ENCODE measurements around the gene PIAS4.

The PIAS4 gene

GRCh38 chr19:4035582-4035981 is 28.0 kb downstream of the PIAS4 start:
- Histone ChIP-seq H3K4me3 (ENCODE audit: low read length in 2 of 2) (no peak overlapping the region), H3K9ac (ENCODE audit: low read length in 2 of 2) (no peak overlapping the region), H3K9me3 (ENCODE audit: control insufficient read depth in 2 of 2, low read length in 2 of 2) (no peaks in the 10 kb centered on the region), H3K27me3 (ENCODE audit: control insufficient read depth in 1 of 2, insufficient read depth in 2 of 2, low read length in 2 of 2) (no peaks in the 10 kb centered on the region), H3K27ac (ENCODE audit: low read length) (no peak overlapping the region), H3K36me3 (ENCODE audit: control insufficient read depth in 2 of 2, insufficient read depth in 2 of 2, low read length in 2 of 2) (peaks cover 30% of the 10 kb centered on the region in 2 donors), H3K4me1 (ENCODE audit: control insufficient read depth, insufficient read depth, low read length) (peaks cover 2% of the 10 kb centered on the region)

GRCh38 chr19:4036576-4037300 is 29.2 kb downstream of the PIAS4 start:
- Histone ChIP-seq H3K9ac (ENCODE audit: low read length in 2 of 2) (no peak overlapping the region), H3K4me3 (ENCODE audit: low read length in 2 of 2) (no peak overlapping the region), H3K27ac (ENCODE audit: low read length) (no peak overlapping the region), H3K36me3 (ENCODE audit: control insufficient read depth in 2 of 2, insufficient read depth in 2 of 2, low read length in 2 of 2) (peaks cover 28 to 29% of the 10 kb centered on the region in 2 donors), H3K9me3 (ENCODE audit: control insufficient read depth in 2 of 2, low read length in 2 of 2) (no peaks in the 10 kb centered on the region), H3K27me3 (ENCODE audit: control insufficient read depth in 1 of 2, insufficient read depth in 2 of 2, low read length in 2 of 2) (no peaks in the 10 kb centered on the region), H3K4me1 (ENCODE audit: control insufficient read depth, insufficient read depth, low read length) (peaks cover 2% of the 10 kb centered on the region)

- Histone ChIP-seq H3K9ac (ENCODE audit: low read length in 2 of 2) (no peak overlapping the region), H3K4me3 (ENCODE audit: low read length in 2 of 2) (no peak overlapping the region), H3K4me1 (ENCODE audit: control insufficient read depth, insufficient read depth, low read length) (no peaks in the 10 kb centered on the region), H3K9me3 (ENCODE audit: control insufficient read depth in 2 of 2, low read length in 2 of 2) (no peaks in the 10 kb centered on the region), H3K27me3 (ENCODE audit: control insufficient read depth in 1 of 2, insufficient read depth in 2 of 2, low read length in 2 of 2) (no peaks in the 10 kb centered on the region), H3K27ac (ENCODE audit: low read length) (no peak overlapping the region), H3K36me3 (ENCODE audit: control insufficient read depth in 2 of 2, insufficient read depth in 2 of 2, low read length in 2 of 2) (peaks cover 26 to 29% of the 10 kb centered on the region in 2 donors)
Observed at GRCh38 chr19:4037301-4037949, 29.9 kb downstream of the PIAS4 start.

GRCh38 chr19:4038057-4038456 is 30.5 kb downstream of the PIAS4 start:
- H3K36me3 ChIP-seq (ENCODE audit: control insufficient read depth in 2 of 2, insufficient read depth in 2 of 2, low read length in 2 of 2): peaks cover 23 to 25% of the 10 kb centered on the region in 2 donors
- no peaks in the 10 kb centered on the region for H3K9me3 ChIP-seq (ENCODE audit: control insufficient read depth in 2 of 2, low read length in 2 of 2)
- no peaks in the 10 kb centered on the region for H3K27me3 ChIP-seq (ENCODE audit: control insufficient read depth in 1 of 2, insufficient read depth in 2 of 2, low read length in 2 of 2)
- no peak overlapping the region for H3K27ac ChIP-seq (ENCODE audit: low read length)
- no peaks in the 10 kb centered on the region for H3K4me1 ChIP-seq (ENCODE audit: control insufficient read depth, insufficient read depth, low read length)
- H3K4me3 ChIP-seq (ENCODE audit: low read length in 2 of 2): no peak overlapping the region
- H3K9ac ChIP-seq (ENCODE audit: low read length in 2 of 2): no peak overlapping the region

- Histone ChIP-seq H3K27ac (ENCODE audit: low read length) (no peak overlapping the region), H3K4me3 (ENCODE audit: low read length in 2 of 2) (no peak overlapping the region), H3K27me3 (ENCODE audit: control insufficient read depth in 1 of 2, insufficient read depth in 2 of 2, low read length in 2 of 2) (no peaks in the 10 kb centered on the region), H3K9ac (ENCODE audit: low read length in 2 of 2) (no peak overlapping the region), H3K4me1 (ENCODE audit: control insufficient read depth, insufficient read depth, low read length) (no peaks in the 10 kb centered on the region), H3K36me3 (ENCODE audit: control insufficient read depth in 2 of 2, insufficient read depth in 2 of 2, low read length in 2 of 2) (peaks cover 21 to 22% of the 10 kb centered on the region in 2 donors), H3K9me3 (ENCODE audit: control insufficient read depth in 2 of 2, low read length in 2 of 2) (no peaks in the 10 kb centered on the region)
Observed at GRCh38 chr19:4038661-4039423, 31.3 kb downstream of the PIAS4 start.

- H3K27me3 ChIP-seq (ENCODE audit: control insufficient read depth in 1 of 2, insufficient read depth in 2 of 2, low read length in 2 of 2): no peaks in the 10 kb centered on the region
- peaks cover 3% of the 10 kb centered on the region for H3K4me1 ChIP-seq (ENCODE audit: control insufficient read depth, insufficient read depth, low read length)
- peaks cover 1 to 8% of the 10 kb centered on the region in 2 donors for H3K36me3 ChIP-seq (ENCODE audit: control insufficient read depth in 2 of 2, insufficient read depth in 2 of 2, low read length in 2 of 2)
- peak overlapping the region; percentile 11 for H3K27ac ChIP-seq (ENCODE audit: low read length)
- H3K9me3 ChIP-seq (ENCODE audit: control insufficient read depth in 2 of 2, low read length in 2 of 2): no peaks in the 10 kb centered on the region
- no peak overlapping the region for H3K4me3 ChIP-seq (ENCODE audit: low read length in 2 of 2)
- no peak overlapping the region for H3K9ac ChIP-seq (ENCODE audit: low read length in 2 of 2)
Observed at GRCh38 chr19:4042064-4042730, 34.7 kb downstream of the PIAS4 start.

GRCh38 chr19:4042731-4043082 is 35.2 kb downstream of the PIAS4 start:
- H3K9ac ChIP-seq (ENCODE audit: low read length in 2 of 2): no peak overlapping the region
- H3K27ac ChIP-seq (ENCODE audit: low read length): peak overlapping the region; percentile 11

GRCh38 chr19:4043401-4043800 is 35.9 kb downstream of the PIAS4 start:
- Histone ChIP-seq H3K4me1 (ENCODE audit: control insufficient read depth, insufficient read depth, low read length) (peaks cover 3% of the 10 kb centered on the region), H3K27ac (ENCODE audit: low read length) (no peak overlapping the region), H3K9ac (ENCODE audit: low read length in 2 of 2) (no peak overlapping the region), H3K4me3 (ENCODE audit: low read length in 2 of 2) (no peak overlapping the region), H3K9me3 (ENCODE audit: control insufficient read depth in 2 of 2, low read length in 2 of 2) (no peaks in the 10 kb centered on the region), H3K27me3 (ENCODE audit: control insufficient read depth in 1 of 2, insufficient read depth in 2 of 2, low read length in 2 of 2) (no peaks in the 10 kb centered on the region), H3K36me3 (ENCODE audit: control insufficient read depth in 2 of 2, insufficient read depth in 2 of 2, low read length in 2 of 2) (peaks cover 0 to 5% of the 10 kb centered on the region in 2 donors)

More at GRCh38 chr19:4042731-4043082, 35.2 kb downstream of the PIAS4 start:
- Histone ChIP-seq H3K9me3 (ENCODE audit: control insufficient read depth in 2 of 2, low read length in 2 of 2) (no peaks in the 10 kb centered on the region), H3K4me3 (ENCODE audit: low read length in 2 of 2) (no peak overlapping the region), H3K4me1 (ENCODE audit: control insufficient read depth, insufficient read depth, low read length) (peaks cover 3% of the 10 kb centered on the region), H3K27me3 (ENCODE audit: control insufficient read depth in 1 of 2, insufficient read depth in 2 of 2, low read length in 2 of 2) (no peaks in the 10 kb centered on the region), H3K36me3 (ENCODE audit: control insufficient read depth in 2 of 2, insufficient read depth in 2 of 2, low read length in 2 of 2) (peaks cover 0 to 5% of the 10 kb centered on the region in 2 donors)

- Histone ChIP-seq H3K27me3 (ENCODE audit: control insufficient read depth in 1 of 2, insufficient read depth in 2 of 2, low read length in 2 of 2) (no peaks in the 10 kb centered on the region), H3K4me1 (ENCODE audit: control insufficient read depth, insufficient read depth, low read length) (peaks cover 3% of the 10 kb centered on the region), H3K27ac (ENCODE audit: low read length) (no peak overlapping the region), H3K36me3 (ENCODE audit: control insufficient read depth in 2 of 2, insufficient read depth in 2 of 2, low read length in 2 of 2) (peaks cover 0 to 5% of the 10 kb centered on the region in 2 donors), H3K9me3 (ENCODE audit: control insufficient read depth in 2 of 2, low read length in 2 of 2) (no peaks in the 10 kb centered on the region), H3K9ac (ENCODE audit: low read length in 2 of 2) (no peak overlapping the region), H3K4me3 (ENCODE audit: low read length in 2 of 2) (no peak overlapping the region)
Observed at GRCh38 chr19:4043966-4044715, 36.6 kb downstream of the PIAS4 start.

GRCh38 chr19:4044990-4045465 is 37.5 kb downstream of the PIAS4 start:
- Histone ChIP-seq H3K4me1 (ENCODE audit: control insufficient read depth, insufficient read depth, low read length) (peaks cover 9% of the 10 kb centered on the region), H3K4me3 (ENCODE audit: low read length in 2 of 2) (no peak overlapping the region), H3K9me3 (ENCODE audit: control insufficient read depth in 2 of 2, low read length in 2 of 2) (no peaks in the 10 kb centered on the region), H3K27me3 (ENCODE audit: control insufficient read depth in 1 of 2, insufficient read depth in 2 of 2, low read length in 2 of 2) (no peaks in the 10 kb centered on the region), H3K27ac (ENCODE audit: low read length) (no peak overlapping the region), H3K9ac (ENCODE audit: low read length in 2 of 2) (no peak overlapping the region), H3K36me3 (ENCODE audit: control insufficient read depth in 2 of 2, insufficient read depth in 2 of 2, low read length in 2 of 2) (peaks cover 0 to 9% of the 10 kb centered on the region in 2 donors)

Measured in stomach smooth muscle (tissue), 2 donors.